ENCODE measurements around the gene FXYD1.
"Not testable (repeated sequence)": the region's sequence is repeated elsewhere in the genome, so short reads cannot be mapped to it uniquely, and the experiment has no call there.

FXYD1 gene

DNA sequence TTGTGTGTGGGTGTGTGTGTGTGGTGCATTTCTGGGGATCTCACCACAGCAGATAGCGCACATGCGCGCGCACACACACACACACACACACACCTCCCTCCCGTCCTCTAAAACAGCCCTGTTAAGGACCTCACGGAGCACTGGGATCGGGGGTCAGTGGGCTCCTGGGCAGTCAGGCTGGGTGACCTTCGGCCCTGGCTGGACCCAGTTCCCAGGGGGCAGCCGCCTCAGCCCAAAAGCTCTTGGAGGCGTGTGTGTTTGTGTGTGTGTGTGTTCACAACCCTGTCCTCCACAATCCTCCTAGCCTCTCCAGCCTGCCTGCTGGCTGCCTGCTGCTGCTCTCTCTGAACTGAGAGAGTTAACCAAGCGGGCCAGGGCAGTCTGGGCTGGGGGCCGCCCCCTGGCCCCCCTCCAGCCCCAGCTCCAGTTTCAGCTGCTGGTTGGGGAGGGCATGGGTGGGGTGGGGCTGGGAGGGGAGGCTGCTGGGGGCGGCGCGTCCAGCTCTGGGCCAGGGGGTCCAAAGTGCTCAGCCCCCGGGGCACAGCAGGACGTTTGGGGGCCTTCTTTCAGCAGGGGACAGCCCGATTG, at the start of gene FXYD1:
Gene FXYD1, plus strand, starts transcription at position 520 of the 588 bp plus-strand sequence. CDS start 1,256 bp downstream, outside the sequence.
- DNase-seq (ENCODE audit: low read depth), result no peak

DNA sequence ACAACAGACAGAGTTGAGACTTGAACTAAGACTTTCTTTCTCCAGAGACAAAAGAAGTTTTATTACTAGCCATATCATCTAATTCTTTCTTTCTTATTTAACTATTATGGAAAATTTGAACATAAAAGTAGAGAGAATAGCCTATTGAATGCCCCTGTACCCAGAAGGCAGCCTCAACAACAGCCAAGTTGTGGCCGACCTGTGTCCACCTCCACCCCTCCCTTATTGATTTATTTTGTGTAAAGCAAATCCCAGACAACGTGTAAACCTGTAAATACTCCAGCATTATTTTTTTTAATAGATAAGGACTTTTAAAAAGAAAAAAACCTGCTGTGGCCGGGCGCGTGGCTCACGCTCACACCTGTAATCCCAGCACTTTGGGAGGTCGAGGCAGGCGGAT, 49.1 kb upstream of the FXYD1 start:
- no peak for DNase-seq (ENCODE audit: low read depth)

DNA sequence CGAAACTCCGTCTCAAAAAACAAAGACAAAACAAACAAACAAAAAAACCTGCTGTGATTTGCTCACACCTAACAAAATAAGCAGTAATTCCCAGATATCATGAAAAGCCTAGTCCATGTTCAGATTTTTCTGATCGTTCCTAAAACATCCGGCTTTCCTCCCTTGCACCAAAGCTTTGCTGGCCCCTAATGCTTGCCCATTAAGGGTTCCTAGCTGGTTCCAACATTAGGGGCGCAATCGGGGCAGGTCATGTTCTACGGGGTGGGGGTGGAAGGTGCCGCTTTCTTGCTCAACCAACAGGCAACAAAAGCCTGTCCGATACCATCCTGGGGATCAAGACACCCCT, 48.5 kb upstream of the FXYD1 start:
- DNase-seq (ENCODE audit: low read depth), result no peak

DNA sequence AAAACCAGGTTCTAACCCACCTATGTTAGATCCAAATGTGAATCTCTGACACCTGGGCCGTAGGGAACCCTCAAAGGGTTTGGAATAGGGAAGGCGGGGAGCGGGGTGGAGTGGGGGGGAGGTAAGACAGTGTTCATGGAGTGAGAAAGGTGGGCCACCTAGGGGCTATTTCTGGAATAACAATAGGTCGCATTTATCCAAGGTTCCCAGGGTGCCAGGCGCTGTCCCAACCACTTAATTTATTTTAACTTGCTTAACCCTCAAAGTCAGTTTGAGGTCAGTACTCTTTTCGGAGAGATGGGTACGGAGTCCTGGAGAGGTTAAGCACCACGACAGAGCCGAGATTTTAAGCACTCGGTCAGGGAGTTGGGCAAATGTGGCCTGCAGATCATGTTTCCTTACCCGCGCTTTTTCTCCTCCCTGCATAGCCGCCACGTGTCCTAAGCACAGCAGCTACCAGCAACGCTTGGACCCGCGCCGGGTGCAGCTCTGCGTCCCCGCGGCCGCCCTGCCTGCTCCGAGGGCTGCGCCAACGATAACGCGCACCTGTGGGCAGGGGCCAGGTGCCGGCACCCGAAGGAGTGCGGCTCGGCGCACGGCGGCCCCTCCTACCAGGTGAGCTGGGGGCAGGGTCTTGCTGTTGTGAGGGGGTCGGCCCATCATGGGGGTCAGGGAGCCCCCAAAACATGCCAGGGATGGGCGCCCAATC, 48.0 kb upstream of the FXYD1 start:
- peak; percentile 4 for DNase-seq (ENCODE audit: low read depth)

DNA sequence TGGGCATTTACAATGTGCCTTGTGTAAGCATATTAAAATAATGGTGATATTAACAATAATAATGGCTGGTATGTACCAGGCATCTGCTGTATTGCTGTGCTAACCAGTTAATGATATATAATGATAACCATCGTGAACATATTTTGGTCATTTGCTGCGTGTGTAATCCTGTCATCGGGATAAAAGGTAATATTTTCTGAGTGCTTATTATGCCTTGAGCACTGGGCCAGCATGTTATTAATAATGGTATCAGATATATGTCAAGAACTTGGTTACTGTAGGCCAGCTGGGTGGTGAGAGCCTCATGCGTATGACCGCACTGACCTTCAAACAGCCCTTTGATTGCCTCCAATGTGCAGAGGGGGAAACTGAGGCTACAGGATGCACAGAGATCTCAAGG, 45.2 kb upstream of the FXYD1 start:
- DNase-seq (ENCODE audit: low read depth), result no peak

DNA sequence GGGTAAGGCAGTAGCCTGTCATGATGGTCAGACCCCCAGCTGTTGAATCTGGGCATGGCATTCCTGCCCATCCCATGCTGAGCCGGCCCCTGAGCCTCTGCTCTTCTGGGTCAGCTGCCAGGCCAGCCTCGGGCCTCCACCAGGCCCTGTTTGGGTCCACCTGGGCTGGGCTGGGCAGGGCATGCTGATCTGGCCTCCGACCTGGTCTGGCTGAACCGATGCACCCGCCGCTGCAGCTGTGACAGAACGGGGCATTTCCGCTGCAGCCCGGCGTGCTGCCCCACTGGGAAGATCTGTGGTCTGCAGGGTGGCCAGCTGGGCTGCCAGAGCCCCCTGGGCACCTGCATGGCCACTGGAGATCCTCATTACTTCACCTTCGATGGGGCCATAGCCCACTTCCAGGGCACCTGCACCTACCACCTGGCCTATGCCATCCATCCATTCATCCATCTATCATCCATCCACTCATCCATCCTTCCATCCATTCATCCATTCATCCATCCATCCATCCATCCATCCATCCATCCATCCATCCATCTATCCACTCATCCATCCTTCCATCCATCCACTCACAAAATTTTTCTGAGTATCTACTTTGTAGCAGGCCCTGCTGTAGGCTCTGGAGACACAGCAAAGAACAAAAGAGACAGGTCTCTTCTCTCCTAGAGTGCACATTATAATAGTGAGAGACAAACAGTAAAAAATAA, 44.5 kb upstream of the FXYD1 start:
- DNase-seq (ENCODE audit: low read depth), result no peak

DNA sequence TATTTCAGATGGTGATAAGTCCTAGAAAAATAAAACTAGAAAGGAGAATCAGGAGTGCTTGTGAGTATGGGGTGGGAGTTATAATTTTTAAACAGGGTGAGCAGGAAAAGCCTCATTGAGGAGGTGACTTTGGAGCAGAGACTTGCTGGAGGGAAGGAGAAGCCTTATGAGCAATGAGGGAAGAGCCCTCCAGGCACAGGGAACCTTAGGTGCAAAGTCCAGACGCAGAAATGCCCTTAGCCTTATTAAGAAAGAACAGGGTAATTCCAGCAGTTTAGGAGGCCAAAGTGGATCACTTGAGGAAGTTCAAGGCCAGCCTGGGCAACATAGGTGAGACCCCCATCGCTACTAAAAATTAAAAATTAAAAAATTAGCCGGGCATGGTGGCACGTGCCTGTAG, 44.0 kb upstream of the FXYD1 start:
- DNase-seq (ENCODE audit: low read depth), result no peak

DNA sequence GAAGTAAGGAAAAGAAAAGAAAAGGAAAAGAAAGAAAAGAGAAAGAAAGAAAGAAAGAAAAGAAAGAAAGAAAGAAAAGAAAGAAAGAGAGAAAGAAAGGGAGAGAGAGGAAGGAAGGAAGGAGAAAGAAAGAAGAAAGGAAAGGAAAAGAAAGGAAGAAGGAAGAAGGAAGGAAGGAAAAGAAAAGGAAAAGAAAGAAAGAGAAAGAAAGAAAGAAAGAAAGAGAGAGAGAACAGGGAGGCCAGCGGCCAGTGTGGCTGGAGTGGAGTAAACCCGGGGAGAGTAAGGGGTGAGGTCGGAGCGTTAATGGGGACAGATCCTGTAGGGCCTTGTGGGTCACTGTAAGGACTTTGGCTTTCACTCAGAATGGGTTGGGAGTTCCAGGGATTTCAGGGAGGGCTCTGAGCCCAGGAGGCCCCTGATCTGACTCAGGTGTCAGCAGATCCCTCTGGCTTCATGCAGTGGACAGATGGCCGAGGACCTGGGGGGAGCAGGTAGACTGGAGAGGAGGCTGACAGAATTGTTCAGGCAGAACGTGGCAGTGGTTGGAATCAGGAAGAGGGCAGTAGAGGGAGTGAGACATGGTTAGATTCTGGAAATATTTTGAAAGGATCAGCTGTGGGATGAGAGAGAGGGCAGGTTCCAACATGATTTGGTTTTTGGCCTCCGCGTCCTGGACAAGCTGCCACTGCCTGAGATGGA, 42.8 kb upstream of the FXYD1 start:
- DNase-seq (ENCODE audit: low read depth), result no peak

DNA sequence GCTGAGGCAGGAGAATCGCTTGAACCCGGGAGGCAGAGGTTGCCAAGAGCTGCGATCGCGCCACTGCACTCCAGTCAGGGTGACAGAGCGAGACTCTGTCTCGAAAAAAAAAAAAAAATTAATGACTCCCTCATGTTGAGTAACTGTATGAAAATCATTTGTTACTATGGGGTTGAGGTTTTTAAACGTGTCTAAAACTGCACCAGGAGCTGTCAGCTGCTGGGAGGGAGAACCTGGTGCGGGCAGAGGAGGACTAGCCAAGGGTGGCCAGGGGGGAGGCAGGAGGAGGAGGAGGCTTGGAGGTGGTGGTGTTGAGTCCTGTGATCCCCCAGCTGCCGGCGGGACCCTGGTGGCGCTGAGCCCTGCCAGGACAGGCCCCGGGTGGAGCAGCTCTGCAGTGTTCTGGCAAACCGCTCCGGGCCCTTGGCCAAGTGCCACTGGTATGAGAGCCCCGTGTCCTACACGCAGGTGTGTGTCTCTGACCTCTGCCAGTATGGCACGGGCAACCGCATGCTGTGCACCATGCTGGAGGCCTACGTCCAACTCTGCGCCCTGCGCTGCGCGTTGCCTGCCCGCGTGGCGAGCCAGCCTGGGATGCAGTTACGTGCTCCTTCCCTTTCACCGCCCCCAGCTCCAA, 40.1 kb upstream of the FXYD1 start:
- no peak for DNase-seq (ENCODE audit: low read depth)

DNA sequence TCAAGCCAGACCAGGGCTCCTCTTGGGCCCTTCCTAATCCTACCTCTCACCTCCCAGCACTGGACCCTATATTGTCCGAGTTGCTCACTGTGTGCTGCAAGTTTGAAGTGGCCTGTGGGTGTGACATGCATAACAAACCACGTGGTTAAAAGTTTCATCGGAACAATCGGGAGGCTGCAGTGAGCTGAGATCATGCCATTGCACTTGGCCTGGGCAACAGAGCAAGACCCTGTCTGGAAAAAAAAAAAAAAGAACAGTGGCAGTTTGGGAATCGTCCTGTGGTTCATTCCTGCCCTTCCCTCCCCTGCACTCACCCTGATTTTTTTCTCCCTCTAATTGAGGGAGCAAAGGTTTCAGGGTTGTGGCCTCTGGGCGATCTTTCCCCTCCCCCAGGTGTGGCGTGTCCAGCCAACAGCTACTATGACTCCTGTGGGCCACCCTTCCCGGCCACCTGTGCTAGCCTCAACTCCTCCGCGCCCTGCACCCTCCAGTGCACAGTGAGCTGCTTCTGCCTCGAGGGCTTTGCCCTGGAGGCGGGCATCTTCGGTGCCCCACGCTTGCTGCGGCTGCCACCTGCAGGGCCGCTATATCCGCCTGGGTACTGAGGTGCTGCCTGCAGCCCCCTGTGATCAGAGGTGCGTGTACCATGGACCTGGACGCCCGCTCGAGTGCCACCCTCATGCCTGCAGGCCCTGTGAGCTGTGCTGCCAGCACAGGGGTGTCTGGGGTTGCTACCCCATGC, 39.3 kb upstream of the FXYD1 start:
- DNase-seq (ENCODE audit: low read depth), result no peak

DNA sequence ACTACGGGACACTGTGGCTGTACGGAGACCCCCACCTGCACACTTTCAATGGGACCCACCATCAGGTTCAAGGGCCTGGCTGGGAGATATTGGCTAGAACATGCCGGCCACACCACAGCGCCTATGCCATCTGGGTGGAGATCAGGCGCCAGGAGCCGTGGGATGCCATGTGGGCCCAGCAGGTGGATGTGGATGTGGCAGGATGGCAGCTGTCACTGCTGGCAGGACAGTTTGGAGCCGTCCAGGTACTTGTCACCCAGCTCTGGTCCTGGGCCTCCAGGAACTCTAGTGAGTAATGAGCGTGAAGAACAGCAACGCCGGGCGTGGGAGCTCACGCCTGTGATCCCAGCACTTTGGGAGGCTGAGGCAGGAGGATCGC, 38.7 kb upstream of the FXYD1 start:
- DNase-seq (ENCODE audit: low read depth), result no peak

DNA sequence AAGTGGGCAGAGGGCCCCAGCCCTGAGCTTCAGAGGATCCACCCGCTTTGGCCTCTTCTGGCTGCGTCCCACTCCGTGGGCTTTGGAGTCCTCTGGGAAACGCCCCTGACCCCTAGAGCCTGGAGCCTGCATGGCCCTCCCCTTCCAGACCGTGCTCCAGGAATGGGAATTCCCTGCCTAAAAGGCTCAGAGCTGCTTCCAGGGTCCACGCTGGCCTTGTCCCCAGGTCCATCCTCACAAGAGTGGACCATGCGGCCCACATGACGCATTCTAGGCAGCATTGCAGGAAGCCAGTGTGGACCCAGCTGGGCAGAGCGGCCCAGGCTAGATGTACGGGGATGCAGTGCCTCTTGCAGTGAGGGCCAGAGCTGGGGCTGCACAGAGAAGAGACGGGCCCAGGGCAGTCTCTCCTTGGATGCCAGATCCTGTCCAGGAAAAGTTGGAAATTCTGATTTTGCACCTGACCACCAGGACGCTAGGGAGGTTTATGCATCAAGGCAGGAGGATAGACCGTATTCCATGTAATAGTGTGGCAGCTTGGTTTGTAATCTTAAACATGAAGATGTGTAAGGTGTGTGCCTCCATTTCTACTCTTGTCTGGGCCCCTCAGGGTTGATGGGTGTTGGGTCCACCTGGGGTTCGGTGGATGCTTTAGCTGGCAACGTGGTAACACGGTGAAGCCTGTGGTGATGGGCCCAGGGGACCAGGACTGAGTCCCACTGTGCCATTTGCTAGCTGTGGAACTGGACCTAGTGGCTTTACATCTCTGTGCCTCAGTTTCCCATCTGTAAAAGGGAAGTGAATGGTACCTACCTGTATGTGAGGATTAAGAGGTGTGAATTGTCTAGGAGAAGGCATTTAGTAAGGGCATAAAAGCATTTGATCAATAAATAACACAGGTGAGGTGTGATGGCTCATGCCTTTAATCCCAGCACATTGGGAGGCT, 37.8 kb upstream of the FXYD1 start:
- no peak for DNase-seq (ENCODE audit: low read depth)

DNA sequence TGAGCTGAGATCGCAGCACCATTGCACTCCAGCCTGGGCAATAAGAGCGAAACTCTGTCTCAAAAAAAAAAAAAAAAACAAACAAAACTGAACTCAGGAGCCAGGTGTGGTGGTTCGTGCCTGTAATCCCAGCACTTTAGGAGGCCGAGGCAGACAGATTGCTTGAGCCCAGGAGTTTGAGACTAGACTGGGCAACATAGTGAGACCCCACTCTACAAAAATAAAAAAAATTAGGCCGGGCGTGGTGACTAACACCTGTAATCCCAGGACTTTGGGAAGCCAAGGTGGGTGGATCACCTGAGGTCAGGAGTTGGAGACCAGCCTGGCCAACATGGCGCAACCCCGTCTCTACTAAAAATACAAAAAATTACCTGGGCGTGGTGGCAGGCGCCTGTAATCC, 36.7 kb upstream of the FXYD1 start:
- not testable (repeated sequence) for DNase-seq (ENCODE audit: low read depth)

DNA sequence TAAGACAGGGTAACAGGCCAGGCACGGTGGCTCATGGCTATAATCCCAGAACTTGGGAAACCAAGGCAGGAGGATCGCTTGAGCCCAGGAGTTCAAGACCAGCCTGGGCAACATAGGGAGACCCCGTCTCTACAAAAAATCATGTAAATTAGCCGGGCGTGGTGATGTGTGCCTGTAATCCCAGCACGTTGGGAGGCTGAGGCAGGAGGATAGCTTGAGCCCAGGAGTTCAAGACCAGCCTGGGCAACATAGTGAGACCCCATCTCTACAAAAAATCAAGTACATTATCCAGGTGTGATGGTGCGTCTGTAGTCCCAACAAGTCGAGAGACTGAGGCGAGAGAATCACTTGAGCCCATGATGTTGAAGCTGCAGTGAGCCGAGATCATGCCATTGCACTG, 35.0 kb upstream of the FXYD1 start:
- not testable (repeated sequence) for DNase-seq (ENCODE audit: low read depth)

DNA sequence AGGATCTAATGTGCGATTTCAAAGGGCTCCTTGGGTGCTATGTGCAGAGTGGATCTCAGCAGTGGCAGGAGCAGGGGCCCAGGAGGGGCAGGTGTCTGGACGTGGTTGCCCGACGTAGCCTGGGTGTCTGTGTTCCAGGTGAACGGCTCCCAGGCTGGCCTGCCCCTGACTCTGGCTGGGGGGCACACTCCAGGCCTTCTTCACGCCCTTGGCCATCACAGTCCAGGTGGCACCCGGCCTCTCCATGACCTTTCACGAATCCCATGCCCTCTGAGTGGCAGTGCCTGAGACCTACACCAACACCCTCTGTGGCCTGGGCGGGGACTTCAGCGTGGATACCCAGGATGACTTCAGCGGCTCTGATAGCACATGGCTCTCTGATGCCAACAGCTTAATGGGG, 34.3 kb upstream of the FXYD1 start:
- no peak for DNase-seq (ENCODE audit: low read depth)

DNA sequence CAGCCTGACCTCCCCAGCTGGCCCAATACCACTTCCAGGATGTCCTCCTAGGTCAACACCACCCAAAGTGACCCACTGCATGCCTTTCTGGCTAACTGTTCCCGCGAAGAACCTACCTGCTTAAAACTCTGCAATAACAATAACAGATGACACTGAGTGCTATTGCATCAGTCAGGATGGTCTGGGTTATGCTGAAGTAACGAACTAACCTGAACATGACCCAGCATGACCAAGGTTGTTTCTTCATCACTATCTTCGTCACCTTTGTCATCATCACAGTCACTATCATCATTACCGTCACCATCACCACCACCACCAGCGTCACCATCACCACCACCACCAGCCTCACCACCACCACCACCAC, 33.6 kb upstream of the FXYD1 start:
- no peak for DNase-seq (ENCODE audit: low read depth)

DNA sequence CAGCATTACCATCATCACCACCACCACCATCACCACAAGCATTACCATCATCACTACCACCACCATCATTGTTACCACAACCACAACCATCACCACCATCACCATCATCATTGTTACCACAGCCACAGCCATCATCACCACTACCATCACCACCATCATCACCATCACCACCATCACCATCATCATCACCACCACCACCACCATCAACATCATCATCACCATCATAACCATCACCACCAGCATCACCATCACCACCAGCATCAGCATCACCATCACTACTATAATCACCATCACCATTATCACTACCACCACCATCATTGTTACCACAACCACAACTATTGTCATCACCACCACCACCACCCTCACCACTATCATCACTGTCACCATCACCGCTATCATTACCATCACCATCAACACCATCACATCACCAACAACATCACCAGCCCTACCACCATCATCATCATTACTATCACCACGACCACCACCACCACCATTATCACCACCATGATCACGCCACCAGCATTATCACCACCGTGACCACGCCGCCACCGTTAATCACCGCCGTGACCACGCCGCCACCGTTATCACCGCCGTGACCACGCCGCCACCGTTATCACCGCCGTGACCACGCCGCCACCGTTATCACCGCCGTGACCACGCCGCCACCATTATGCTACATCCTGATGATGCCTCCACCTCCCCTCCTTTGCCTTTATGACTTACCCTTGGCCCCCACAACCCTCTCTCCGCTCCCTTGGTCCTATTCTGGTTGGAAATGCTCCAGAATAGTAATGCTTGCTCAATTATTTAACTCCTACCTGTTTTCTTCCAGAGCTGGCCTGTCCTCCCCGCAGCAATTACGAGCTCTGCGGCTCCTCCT, 33.0 kb upstream of the FXYD1 start:
- no peak for DNase-seq (ENCODE audit: low read depth)

DNA sequence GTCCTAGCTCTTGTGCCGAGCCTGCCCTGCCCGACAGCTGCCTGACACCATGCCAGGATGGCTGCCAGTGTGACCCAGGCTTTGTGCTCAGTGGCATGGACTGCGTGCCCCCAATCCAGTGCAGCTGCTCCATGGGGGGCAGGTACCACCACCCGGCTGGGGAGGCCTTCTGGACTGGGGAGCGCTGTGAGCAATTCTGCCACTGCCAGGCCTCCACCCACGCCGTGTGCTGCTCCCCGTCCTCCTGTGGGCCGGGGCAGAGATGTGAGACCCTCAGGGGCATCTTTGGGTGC, 32.4 kb upstream of the FXYD1 start:
- DNase-seq (ENCODE audit: low read depth), result no peak

DNA sequence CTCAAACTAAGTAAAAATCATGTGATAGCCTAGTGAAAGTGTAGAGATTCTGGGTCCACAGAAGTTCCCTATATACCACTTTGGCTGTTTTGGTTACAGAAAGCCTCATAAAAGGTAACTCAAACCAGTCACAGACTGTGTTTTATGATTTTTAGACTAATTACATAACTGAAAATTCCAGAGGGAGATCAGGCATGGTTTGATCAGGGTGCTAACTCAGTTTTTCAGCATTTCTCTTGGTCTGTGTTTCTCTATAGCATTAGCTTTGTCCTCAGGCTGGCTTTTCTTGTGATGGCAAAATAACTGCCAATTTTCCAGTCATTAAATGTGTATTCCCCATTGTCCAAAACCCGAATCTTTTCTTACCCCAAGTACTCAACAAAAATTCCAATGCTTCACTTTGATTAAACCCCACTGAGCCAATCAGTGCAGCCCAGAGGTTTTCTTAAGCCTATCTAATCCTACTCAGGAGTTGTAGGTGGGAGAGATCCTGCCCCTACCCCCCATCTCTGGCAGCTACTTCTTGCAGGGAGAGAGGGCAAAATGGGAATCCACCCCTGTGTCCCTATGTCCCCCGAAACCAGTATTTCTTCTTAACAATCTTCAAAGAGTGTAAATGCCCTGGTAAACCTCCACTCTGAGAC, 31.6 kb upstream of the FXYD1 start:
- DNase-seq (ENCODE audit: low read depth), result no peak
